ENCODE results near the gene XIST. TPM values are rescaled to one million over a fixed set of nuclear protein-coding genes. Genes with fewer than 3 reads are reported as not detected.

Gene XIST
- total and polyA plus RNA-seq, 4 donors, result 0.93 to 225 (median 65.0) TPM; not detected in 1

GRCh38 chrX:73842541-73843234 lies 9.8 kb downstream of the XIST start:
- Histone ChIP-seq H3K27me3 (ENCODE audit: control insufficient read depth in 4 of 4, insufficient read depth in 4 of 4, low read length in 3 of 4) (no peaks in the 10 kb centered on the region), H3K4me3 (ENCODE audit: low read depth in 1 of 3, low read length in 3 of 3) (no peak overlapping the region), H3K36me3 (ENCODE audit: control insufficient read depth in 4 of 4, insufficient read depth in 3 of 4, low read depth in 1 of 4, low read length in 3 of 4) (no peaks in the 10 kb centered on the region), H3K9me3 (ENCODE audit: control insufficient read depth in 4 of 4, low read length in 3 of 4) (no peaks in the 10 kb centered on the region), H3K4me1 (ENCODE audit: control insufficient read depth in 4 of 4, insufficient read depth in 4 of 4, low read length in 3 of 4) (peaks cover 0 to 50% (median 36%) of the 10 kb centered on the region in 4 donors), H3K27ac (ENCODE audit: low read depth in 1 of 2, low read length in 2 of 2) (no peak overlapping the region), H3K9ac (ENCODE audit: low read depth in 1 of 2, low read length in 2 of 2) (no peak overlapping the region)
- no peak for DNase-seq (ENCODE audit: low spot score)
- no peak for TF ChIP-seq RXRA (IDR thresholded peaks at IDR 0.05)
- no peak for TF ChIP-seq EGR1 (IDR thresholded peaks at IDR 0.05; ENCODE audit: low read depth in 2 of 2)
- no peak for TF ChIP-seq REST (IDR thresholded peaks at IDR 0.05)
- no peak for TF ChIP-seq RAD21 (IDR thresholded peaks at IDR 0.05)
- no peak for TF ChIP-seq ATF3 (IDR thresholded peaks at IDR 0.05)
- 85% methylated on average over 4 of the region's 4 CpGs for WGBS

- Histone ChIP-seq H3K4me3 (ENCODE audit: low read depth in 1 of 3, low read length in 3 of 3) (no peak overlapping the region), H3K27me3 (ENCODE audit: control insufficient read depth in 4 of 4, insufficient read depth in 4 of 4, low read length in 3 of 4) (no peaks in the 10 kb centered on the region), H3K36me3 (ENCODE audit: control insufficient read depth in 4 of 4, insufficient read depth in 3 of 4, low read depth in 1 of 4, low read length in 3 of 4) (no peaks in the 10 kb centered on the region), H3K9me3 (ENCODE audit: control insufficient read depth in 4 of 4, low read length in 3 of 4) (no peaks in the 10 kb centered on the region), H3K4me1 (ENCODE audit: control insufficient read depth in 4 of 4, insufficient read depth in 4 of 4, low read length in 3 of 4) (peaks cover 0 to 39% (median 23%) of the 10 kb centered on the region in 4 donors), H3K9ac (ENCODE audit: low read depth in 1 of 2, low read length in 2 of 2) (no peak overlapping the region), H3K27ac (ENCODE audit: low read depth in 1 of 2, low read length in 2 of 2) (no peak overlapping the region)
- TF ChIP-seq HNF4A (conservative IDR thresholded peaks at IDR 0.05) (no peak), FOXA1 (IDR thresholded peaks at IDR 0.05) (no peak)
- DNase-seq (ENCODE audit: low spot score), result no peak
- WGBS, result 82% methylated on average over 5 of the region's 5 CpGs
Observed at GRCh38 chrX:73841337-73841736, 11.2 kb downstream of the XIST start.

GRCh38 chrX:73840120-73840924 lies 12.2 kb downstream of the XIST start:
- no peak overlapping the region for H3K9ac ChIP-seq (ENCODE audit: low read depth in 1 of 2, low read length in 2 of 2)
- DNase-seq (ENCODE audit: low spot score), result no peak
- peaks cover 0 to 31% (median 17%) of the 10 kb centered on the region in 4 donors for H3K4me1 ChIP-seq (ENCODE audit: control insufficient read depth in 4 of 4, insufficient read depth in 4 of 4, low read length in 3 of 4)
- no peak for TF ChIP-seq SP1 (IDR thresholded peaks at IDR 0.05)
- TF ChIP-seq FOXA2 (IDR thresholded peaks at IDR 0.05), result no peak
- no peak for TF ChIP-seq MAX (IDR thresholded peaks at IDR 0.05)
- no peak for TF ChIP-seq RAD21 (IDR thresholded peaks at IDR 0.05)
- no peak for TF ChIP-seq JUND (IDR thresholded peaks at IDR 0.05)
- TF ChIP-seq RXRA (IDR thresholded peaks at IDR 0.05), result no peak
- TF ChIP-seq FOXA1 (IDR thresholded peaks at IDR 0.05), result no peak
- TF ChIP-seq REST (IDR thresholded peaks at IDR 0.05), result no peak
- no peak for TF ChIP-seq NR2F2 (IDR thresholded peaks at IDR 0.05)
- H3K27ac ChIP-seq (ENCODE audit: low read depth in 1 of 2, low read length in 2 of 2), result no peak overlapping the region
- H3K36me3 ChIP-seq (ENCODE audit: control insufficient read depth in 4 of 4, insufficient read depth in 3 of 4, low read depth in 1 of 4, low read length in 3 of 4), result no peaks in the 10 kb centered on the region
- no peaks in the 10 kb centered on the region for H3K27me3 ChIP-seq (ENCODE audit: control insufficient read depth in 4 of 4, insufficient read depth in 4 of 4, low read length in 3 of 4)
- 74% methylated on average over 6 of the region's 6 CpGs for WGBS
- no peak overlapping the region for H3K4me3 ChIP-seq (ENCODE audit: low read depth in 1 of 3, low read length in 3 of 3)
- no peaks in the 10 kb centered on the region for H3K9me3 ChIP-seq (ENCODE audit: control insufficient read depth in 4 of 4, low read length in 3 of 4)
